Activated CD8-positive, alpha-beta memory T cell treated with anti-CD3 and anti-CD28 coated beads for 1 hour (primary cell): ENCODE measurements around the gene TPRX2.
"Not testable (repeated sequence)": the region's sequence is repeated elsewhere in the genome, so short reads cannot be mapped to it uniquely, and the experiment has no call there.

Experiments used
- DNase-seq, 2 donors: peaks; one replicate each; pipeline ENCODE4 v3.0.0-alpha.2; 2020; ENCODE audit warnings: low read depth in 1 of 2; ENCODE audit errors: extremely low read depth in 1 of 2

The TPRX2 gene

DNA sequence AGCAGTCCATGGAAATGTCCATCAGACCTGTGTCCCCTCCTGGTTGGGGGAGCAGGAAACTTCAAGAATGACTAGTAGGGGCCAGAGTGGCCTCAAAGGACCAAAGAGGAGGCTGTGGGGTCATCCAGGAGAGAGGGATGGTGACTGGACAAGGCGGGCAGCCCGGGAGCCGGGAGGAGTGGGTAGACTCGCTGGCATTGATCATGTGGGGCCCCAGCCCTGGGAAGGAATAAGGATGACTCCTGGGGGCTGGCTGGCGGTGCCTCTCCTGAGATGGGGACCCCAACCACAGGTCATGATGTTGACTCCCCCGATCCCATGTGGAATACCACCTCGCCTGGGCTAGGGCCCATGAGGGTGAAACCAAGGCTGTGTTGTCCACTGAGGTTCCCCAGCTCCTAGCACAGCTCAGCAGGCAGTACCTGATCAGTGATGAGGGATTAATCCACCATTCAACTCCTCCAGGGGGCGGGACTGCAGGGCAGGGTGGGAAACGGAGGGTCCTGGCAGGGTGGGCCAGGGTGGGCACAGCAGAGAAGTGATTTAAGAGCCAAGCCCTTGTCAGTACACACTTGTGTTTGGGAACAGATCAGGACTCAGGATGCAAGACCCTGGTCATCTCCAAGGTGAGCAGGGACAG lies at the start of gene TPRX2:
TPRX2 (plus strand) TSS at position 590 of the 640 bp plus-strand sequence; CDS start at position 602, 12 bp downstream.
- not testable (repeated sequence) for DNase-seq

DNA sequence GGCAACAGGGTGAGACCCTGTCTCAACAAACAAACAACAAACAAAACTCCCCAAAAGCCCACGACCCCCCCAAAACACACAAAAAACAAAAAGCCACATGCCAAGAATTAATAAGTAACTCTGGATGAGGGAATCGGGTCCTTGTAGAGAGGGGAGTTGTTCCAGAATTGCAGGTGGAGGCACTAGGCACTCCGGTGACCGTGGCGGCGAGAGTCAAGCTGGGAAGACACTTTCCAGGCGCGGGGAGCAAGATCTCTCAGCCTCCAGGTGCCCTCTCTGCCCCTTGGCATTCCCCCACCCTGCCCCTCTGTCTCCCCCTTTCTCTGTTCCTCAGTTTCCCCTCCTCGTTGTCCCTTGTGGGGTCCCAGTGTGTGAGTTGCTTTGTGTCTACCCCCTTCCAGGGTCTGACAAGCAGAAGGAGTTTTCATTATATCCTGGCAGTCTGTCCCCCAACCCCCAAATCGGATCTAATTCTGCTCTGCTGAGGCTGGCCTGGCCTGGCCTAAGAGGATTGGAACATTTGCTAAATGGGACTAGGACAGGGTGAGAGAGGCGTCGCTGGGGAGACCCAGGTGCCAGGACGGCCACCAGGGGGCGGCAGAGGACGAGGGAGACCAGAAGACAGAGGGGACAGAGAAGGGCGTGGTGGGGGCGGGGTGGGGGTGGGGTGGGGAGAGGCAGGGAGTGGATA lies 45.6 kb upstream of the TPRX2 start:
- DNase-seq, result peak; percentile 45 to 68

GRCh38 chr19:47813995-47814328 lies 45.1 kb upstream of the TPRX2 start:
- no peak for DNase-seq

DNA sequence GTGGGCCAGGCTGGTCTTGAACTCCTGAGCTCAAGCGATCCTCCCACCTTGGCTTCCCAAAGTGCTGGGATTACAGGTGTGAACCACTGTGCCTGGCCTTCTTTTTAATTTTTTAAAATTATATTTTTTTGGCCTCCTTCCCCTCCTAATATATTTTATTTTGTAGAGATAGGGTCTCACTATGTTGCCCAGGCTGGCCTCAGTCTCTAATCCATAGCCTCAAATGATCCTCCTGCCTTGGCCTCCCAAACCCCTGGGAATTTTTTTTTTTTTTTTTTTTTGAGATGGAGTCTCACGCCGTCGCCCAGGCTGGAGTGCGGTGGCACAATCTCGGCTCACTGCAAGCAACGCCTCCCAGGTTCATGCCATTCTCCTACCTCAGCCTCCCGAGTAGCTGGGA lies 42.8 kb upstream of the TPRX2 start:
- not testable (repeated sequence) for DNase-seq

GRCh38 chr19:47818221-47818620 lies 40.8 kb upstream of the TPRX2 start:
- not testable (repeated sequence) for DNase-seq

GRCh38 chr19:47819858-47820257 lies 39.2 kb upstream of the TPRX2 start:
- DNase-seq, result no peak

- no peak for DNase-seq
Observed at GRCh38 chr19:47820410-47820809, 38.6 kb upstream of the TPRX2 start.

GRCh38 chr19:47821460-47822020 lies 37.5 kb upstream of the TPRX2 start, which contains the start of gene CRX:
Gene CRX (plus strand): TSS chr19:47821937. CDS start chr19:47834444, 12,507 bp downstream.
- no peak for DNase-seq

- no peak for DNase-seq
Observed at GRCh38 chr19:47824396-47824795, 34.6 kb upstream of the TPRX2 start.

- no peak for DNase-seq
Observed at GRCh38 chr19:47826800-47827199, 32.2 kb upstream of the TPRX2 start.

GRCh38 chr19:47832723-47833122 lies 26.3 kb upstream of the TPRX2 start:
- DNase-seq, result no peak

DNA sequence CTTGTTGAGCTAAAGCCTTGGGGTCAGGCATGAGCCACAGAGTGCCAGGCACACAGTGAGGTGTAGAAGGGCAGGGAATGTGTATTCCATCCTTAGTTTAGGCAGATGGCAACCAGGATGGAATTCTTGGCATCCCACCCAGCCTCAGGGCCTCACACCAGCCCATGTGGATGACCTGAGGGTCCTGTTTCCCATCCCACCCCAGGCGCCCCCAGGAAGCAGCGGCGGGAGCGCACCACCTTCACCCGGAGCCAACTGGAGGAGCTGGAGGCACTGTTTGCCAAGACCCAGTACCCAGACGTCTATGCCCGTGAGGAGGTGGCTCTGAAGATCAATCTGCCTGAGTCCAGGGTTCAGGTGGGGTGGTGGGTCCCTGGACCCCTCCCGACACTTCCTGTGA lies 23.0 kb upstream of the TPRX2 start:
- no peak for DNase-seq

DNA sequence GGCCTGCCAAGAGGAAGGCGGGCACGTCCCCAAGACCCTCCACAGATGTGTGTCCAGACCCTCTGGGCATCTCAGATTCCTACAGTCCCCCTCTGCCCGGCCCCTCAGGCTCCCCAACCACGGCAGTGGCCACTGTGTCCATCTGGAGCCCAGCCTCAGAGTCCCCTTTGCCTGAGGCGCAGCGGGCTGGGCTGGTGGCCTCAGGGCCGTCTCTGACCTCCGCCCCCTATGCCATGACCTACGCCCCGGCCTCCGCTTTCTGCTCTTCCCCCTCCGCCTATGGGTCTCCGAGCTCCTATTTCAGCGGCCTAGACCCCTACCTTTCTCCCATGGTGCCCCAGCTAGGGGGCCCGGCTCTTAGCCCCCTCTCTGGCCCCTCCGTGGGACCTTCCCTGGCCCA lies 19.6 kb upstream of the TPRX2 start:
- DNase-seq, result no peak

DNA sequence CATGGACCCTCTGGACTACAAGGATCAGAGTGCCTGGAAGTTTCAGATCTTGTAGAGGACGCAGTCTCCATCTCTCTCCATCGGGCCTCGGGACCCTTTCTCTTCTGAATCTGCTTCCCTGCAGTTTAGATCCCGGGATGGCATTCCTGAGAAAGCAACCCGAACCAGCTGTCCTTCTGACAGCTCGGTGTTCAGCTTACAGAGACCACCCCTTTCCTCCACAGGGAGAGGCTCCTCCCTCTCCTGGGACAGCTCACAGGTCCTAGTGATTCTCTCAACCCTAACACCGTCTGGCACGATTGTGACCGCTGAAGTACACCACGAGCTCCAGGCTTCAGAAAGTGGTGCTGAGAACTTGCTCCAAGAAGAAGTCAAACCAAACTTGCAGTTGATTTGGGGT lies 19.1 kb upstream of the TPRX2 start:
- DNase-seq, result no peak

- no peak for DNase-seq
Observed at GRCh38 chr19:47842941-47843340, 16.1 kb upstream of the TPRX2 start.

GRCh38 chr19:47848425-47848822 lies 10.6 kb upstream of the TPRX2 start:
- no peak for DNase-seq

GRCh38 chr19:47848823-47849473 lies 10.1 kb upstream of the TPRX2 start:
- no peak for DNase-seq

- no peak for DNase-seq
Observed at GRCh38 chr19:47853003-47853402, 6.0 kb upstream of the TPRX2 start.

DNA sequence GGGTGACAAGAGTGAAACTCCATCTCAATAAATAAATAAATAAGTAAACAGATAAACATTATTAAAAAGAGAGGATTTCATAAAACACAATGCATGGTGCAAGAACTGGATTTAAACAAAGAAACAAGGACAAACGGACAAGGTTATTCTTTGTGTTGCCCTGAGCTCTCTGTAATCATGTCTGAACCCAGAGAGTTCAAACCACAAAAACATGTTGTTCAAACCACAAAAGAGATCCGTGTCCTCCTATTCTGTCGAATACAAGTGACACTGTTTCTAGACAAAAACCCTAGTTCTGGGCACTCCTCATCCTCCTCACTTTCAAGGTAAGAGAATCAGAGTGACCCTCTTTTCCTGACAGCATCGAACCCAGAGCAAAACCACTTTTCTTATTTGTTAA lies 4.6 kb upstream of the TPRX2 start:
- no peak for DNase-seq

- not testable (repeated sequence) for DNase-seq
Observed at GRCh38 chr19:47858231-47858630, 804 bp upstream of the TPRX2 start.

GRCh38 chr19:47859838-47860237 lies 803 bp downstream of the TPRX2 start:
- DNase-seq, result not testable (repeated sequence)
